ENCODE data around the gene SENP2.

DNA sequence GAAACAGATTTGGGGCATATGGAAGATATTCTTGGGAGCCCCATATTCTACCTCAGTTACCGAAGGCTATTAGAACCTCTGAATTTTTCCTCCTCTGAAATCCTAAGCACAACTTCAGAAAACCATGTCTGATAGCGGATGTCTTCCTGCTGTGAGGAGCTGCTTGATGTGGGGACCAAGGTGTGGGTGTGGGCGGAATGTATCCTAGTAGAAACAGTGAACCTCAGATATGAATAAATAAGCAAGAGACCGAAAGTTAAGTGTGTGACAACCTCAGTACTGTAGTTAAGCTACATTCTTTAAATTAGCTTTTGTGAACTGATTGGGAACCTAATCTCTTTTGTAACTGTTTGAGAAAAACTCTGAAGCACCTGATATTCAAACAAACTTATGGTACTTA lies 46.9 kb downstream of the SENP2 start:
- no peak for TF ChIP-seq ZFP30 (CRISPR knock-in tag; IDR thresholded peaks at IDR 0.05)
- TF ChIP-seq, protein P1, sequence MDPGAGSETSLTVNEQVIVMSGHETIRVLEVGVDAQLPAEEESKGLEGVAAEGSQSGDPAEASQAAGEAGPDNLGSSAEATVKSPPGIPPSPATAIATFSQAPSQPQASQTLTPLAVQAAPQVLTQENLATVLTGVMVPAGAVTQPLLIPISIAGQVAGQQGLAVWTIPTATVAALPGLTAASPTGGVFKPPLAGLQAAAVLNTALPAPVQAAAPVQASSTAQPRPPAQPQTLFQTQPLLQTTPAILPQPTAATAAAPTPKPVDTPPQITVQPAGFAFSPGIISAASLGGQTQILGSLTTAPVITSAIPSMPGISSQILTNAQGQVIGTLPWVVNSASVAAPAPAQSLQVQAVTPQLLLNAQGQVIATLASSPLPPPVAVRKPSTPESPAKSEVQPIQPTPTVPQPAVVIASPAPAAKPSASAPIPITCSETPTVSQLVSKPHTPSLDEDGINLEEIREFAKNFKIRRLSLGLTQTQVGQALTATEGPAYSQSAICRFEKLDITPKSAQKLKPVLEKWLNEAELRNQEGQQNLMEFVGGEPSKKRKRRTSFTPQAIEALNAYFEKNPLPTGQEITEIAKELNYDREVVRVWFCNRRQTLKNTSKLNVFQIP (CRISPR knock-in tag; IDR thresholded peaks at IDR 0.05; ENCODE audit: borderline replicate concordance, low read depth), result no peak
- TF ChIP-seq CSDC2 (CRISPR knock-in tag; IDR thresholded peaks at IDR 0.05), result no peak
- no peak for TF ChIP-seq ARNTL (CRISPR knock-in tag; IDR thresholded peaks at IDR 0.05; ENCODE audit: borderline replicate concordance, low read depth)
- TF ChIP-seq, protein P2, sequence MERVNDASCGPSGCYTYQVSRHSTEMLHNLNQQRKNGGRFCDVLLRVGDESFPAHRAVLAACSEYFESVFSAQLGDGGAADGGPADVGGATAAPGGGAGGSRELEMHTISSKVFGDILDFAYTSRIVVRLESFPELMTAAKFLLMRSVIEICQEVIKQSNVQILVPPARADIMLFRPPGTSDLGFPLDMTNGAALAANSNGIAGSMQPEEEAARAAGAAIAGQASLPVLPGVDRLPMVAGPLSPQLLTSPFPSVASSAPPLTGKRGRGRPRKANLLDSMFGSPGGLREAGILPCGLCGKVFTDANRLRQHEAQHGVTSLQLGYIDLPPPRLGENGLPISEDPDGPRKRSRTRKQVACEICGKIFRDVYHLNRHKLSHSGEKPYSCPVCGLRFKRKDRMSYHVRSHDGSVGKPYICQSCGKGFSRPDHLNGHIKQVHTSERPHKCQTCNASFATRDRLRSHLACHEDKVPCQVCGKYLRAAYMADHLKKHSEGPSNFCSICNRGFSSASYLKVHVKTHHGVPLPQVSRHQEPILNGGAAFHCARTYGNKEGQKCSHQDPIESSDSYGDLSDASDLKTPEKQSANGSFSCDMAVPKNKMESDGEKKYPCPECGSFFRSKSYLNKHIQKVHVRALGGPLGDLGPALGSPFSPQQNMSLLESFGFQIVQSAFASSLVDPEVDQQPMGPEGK (CRISPR knock-in tag; IDR thresholded peaks at IDR 0.05; ENCODE audit: borderline replicate concordance), result no peak
- no peak for TF ChIP-seq PPARA (CRISPR knock-in tag; IDR thresholded peaks at IDR 0.05; ENCODE audit: borderline replicate concordance)
- TF ChIP-seq, protein P3, sequence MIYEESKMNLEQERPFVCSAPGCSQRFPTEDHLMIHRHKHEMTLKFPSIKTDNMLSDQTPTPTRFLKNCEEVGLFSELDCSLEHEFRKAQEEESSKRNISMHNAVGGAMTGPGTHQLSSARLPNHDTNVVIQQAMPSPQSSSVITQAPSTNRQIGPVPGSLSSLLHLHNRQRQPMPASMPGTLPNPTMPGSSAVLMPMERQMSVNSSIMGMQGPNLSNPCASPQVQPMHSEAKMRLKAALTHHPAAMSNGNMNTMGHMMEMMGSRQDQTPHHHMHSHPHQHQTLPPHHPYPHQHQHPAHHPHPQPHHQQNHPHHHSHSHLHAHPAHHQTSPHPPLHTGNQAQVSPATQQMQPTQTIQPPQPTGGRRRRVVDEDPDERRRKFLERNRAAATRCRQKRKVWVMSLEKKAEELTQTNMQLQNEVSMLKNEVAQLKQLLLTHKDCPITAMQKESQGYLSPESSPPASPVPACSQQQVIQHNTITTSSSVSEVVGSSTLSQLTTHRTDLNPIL (CRISPR knock-in tag; IDR thresholded peaks at IDR 0.05; ENCODE audit: low read depth), result no peak
- no peak for TF ChIP-seq SNAI2 (CRISPR knock-in tag; IDR thresholded peaks at IDR 0.05)
- no peak for TF ChIP-seq RARB (CRISPR knock-in tag; IDR thresholded peaks at IDR 0.05)
